HG03045 (cell line): Measurements from ENCODE around the gene PRAMEF6.
"Not testable (repeated sequence)": the region's sequence is repeated elsewhere in the genome, so short reads cannot be mapped to it uniquely, and the experiment has no call there.

ENCODE experiments used
- ATAC-seq: cut with Tn5 transposase; IDR thresholded peaks from one replicate; pipeline ENCODE4 v1.9.1; 2021; ENCODE audit warnings: mild to moderate bottlenecking, moderate library complexity; ENCODE audit not compliant: unreplicated experiment

The PRAMEF6 gene

DNA sequence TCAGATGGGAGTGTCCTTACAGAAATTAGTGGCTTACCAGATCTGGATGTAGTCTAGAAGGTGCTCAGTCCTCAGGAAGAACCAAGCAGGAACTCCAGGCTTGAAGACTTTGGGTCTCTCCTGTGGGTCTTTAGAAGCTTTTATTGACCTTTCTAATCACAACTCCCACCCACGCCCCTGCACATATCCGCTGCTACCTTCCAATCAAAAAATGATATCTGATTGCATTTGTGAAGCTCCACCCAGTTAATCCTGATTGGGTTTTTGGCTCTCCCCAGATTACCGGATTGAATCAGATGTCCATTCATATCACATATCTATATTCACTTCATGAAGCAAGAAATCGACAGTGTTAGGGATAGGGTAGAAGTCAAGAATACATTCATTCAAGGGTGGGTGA is at the start of gene PRAMEF6:
Gene PRAMEF6, minus strand, starts transcription at position 101 of the 400 bp plus-strand sequence. CDS start 5,062 bp downstream, outside the sequence.
- ATAC-seq: not testable (repeated sequence)

- not testable (repeated sequence) for ATAC-seq
These were observed 23.0 kb downstream of the PRAMEF6 start for GRCh38 chr1:12924368-12924767.

GRCh38 chr1:12921749-12922148 is 25.6 kb downstream of the PRAMEF6 start:
- not testable (repeated sequence) for ATAC-seq

DNA sequence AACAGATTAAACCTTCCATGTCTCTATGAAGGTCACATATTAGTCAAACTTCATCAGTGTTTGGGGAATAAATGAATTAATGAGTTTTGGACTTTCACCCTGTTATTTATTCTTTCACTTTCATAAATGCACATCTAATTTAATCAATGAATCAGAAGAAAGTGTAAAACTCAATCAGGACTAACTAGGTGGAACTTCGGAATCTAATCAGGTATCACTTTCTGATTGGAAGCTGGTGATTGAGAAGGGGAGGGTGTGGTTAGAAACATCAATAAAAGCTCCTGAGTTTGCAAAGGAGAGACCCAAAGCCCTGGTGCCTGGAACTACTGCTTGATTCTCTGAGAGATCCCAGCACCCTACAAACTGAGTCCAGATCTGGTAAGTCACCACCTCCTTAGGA is 31.1 kb downstream of the PRAMEF6 start, which contains the start of gene PRAMEF7:
Gene PRAMEF7, plus strand, starts transcription at position 301 of the 400 bp plus-strand sequence. CDS start 1,083 bp downstream, outside the sequence.
- not testable (repeated sequence) for ATAC-seq

DNA sequence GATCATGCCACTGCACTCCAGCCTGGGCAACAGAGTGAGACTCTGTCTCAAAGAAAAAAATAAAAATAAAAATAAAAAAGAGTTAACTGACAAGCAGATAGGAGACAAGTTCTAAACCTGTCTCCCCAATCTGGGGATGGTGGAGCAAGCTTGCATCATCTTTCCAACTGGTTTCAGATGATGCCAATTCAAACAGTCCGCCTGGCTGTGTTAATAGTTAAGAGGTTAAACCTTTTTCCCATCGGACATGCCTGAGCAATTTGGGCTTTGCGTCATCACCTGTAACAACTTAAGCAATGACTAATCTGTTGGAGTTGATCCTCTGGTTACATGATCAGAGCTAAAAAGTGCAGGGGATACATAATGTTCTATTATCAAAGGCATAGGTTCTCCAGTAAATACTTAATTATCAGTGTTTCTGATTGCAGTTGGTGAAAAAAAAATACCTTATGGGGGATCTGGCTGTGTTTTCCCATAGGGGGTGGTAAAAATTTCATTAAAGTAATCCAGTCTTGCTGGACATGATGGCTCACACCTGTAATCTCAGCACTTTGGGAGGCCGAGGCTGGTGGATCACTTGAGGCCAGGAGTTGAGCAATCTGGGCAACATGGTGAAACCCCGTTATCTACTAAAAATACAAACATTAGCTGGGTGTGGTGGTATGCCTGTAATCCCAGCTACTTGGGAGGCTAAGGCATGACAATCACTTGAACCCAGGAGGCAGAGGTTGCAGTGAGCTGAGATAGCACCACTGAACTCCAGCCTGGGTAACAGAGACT is 43.4 kb downstream of the PRAMEF6 start:
- not testable (repeated sequence) for ATAC-seq

GRCh38 chr1:12899186-12899585 is 48.2 kb downstream of the PRAMEF6 start:
- not testable (repeated sequence) for ATAC-seq

GRCh38 chr1:12898170-12898569 is 49.2 kb downstream of the PRAMEF6 start, which contains the start of gene PRAMEF10:
TSS of gene PRAMEF10 (minus strand) at chr1:12898270. CDS start at chr1:12895847, 2,423 bp downstream.
- not testable (repeated sequence) for ATAC-seq
